Muscle of leg (tissue), 11 donors: ENCODE results near the gene F8. TPM values are rescaled to one million over a fixed set of nuclear protein-coding genes. Genes with fewer than 3 reads are reported as not detected.
"Not testable (repeated sequence)": the region's sequence is repeated elsewhere in the genome, so short reads cannot be mapped to it uniquely, and the experiment has no call there.

Experiments
- DNase-seq: peaks from one replicate; pipeline ENCODE4 v3.0.0; 2013
- H3K27ac ChIP-seq: one replicate; pipeline ENCODE4 v1.5.1; 2013; ENCODE audit warnings: mild to moderate bottlenecking, low read length, control low read depth
- H3K27me3 ChIP-seq: one replicate; pipeline ENCODE4 v1.6.1; 2013; ENCODE audit warnings: low read length; ENCODE audit not compliant: control insufficient read depth, insufficient read depth
- H3K36me3 ChIP-seq: one replicate; pipeline ENCODE4 v1.6.1; 2013; ENCODE audit warnings: low read length; ENCODE audit not compliant: control insufficient read depth, insufficient read depth
- H3K4me1 ChIP-seq: one replicate; pipeline ENCODE4 v1.6.1; 2013; ENCODE audit warnings: low read length; ENCODE audit not compliant: control insufficient read depth, insufficient read depth
- H3K4me3 ChIP-seq: one replicate; pipeline ENCODE4 v1.5.1; 2013; ENCODE audit warnings: low read length, control low read depth
- H3K9me3 ChIP-seq: replicated peaks from 2 replicates; pipeline ENCODE4 v1.6.1; 2013; ENCODE audit warnings: low read depth, low read length; ENCODE audit not compliant: control insufficient read depth
- WGBS: methylation state at CpG from one replicate; pipeline ENCODE4 v1.1.5; 2013; ENCODE audit warnings: missing lambda C conversion rate; ENCODE audit not compliant: insufficient coverage; 5-methylcytosine and 5-hydroxymethylcytosine counted together
- polyA plus RNA-seq, 8 donors: library from polyadenylated mRNA; unstranded; fragments of 120-200 nt; gene quantifications; one replicate each; pipeline versions ENCODE4 v1.2.1 to v1.2.3, GENCODE V29; 2013; ENCODE audit warnings: inconsistent platforms in 1 of 8, low replicate concordance in 1 of 8; ENCODE audit not compliant: insufficient read length in 8 of 8, insufficient read depth in 1 of 8
- total RNA-seq: library from RNA; stranded (reverse); fragments of 120-200 nt; gene quantifications from one replicate; pipeline ENCODE4 v1.2.4, GENCODE V29; 2013

F8 gene
- total and polyA plus RNA-seq, 9 donors, result 3.6 to 7.0 (median 5.0) TPM

DNA sequence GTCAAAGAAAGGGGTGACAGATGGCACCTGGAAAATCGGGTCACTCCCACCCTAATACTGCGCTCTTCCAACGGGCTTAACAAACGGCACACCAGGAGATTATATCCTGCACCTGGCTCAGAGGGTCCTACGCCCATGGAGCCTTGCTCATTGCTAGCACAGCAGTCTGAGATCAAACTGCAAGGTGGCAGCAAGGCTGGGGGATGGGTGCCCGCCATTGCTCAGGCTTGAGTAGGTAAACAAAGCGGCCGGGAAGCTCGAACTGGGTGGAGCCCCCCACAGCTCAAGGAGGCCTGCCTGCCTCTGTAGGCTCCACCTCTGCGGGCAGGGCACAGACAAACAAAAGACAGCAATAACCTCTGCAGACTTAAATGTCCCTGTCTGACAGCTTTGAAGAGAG, 83.3 kb downstream of the F8 start:
- not testable (repeated sequence) for H3K4me1 ChIP-seq, DNase-seq, H3K27ac ChIP-seq, H3K36me3 ChIP-seq, H3K9me3 ChIP-seq, H3K4me3 ChIP-seq, H3K27me3 ChIP-seq
- 91% methylated on average over 4 of the region's 10 CpGs for WGBS

DNA sequence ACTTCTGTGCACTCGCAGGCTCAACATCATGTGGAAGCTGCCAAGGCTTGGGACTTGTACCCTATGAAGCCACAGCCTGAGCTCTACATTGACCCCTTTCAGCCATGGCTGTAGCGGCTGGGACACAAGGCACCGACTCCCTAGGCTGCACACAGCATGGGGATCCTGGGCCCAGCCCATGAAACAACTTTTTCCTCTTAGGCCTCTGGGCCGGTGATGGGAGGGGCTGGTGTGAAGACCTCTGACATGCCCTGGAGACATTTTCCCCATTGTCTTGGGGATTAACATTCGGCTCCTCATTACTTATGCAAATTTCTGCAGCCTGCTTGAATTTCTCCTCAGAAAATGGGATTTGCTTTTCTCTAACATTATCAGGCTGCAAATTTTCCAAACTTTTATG, 97.8 kb downstream of the F8 start:
- H3K4me1 ChIP-seq, H3K9me3 ChIP-seq, H3K27ac ChIP-seq, H3K27me3 ChIP-seq, H3K4me3 ChIP-seq, H3K36me3 ChIP-seq, DNase-seq: not testable (repeated sequence)
- 63% methylated on average over 3 of the region's 5 CpGs for WGBS

DNA sequence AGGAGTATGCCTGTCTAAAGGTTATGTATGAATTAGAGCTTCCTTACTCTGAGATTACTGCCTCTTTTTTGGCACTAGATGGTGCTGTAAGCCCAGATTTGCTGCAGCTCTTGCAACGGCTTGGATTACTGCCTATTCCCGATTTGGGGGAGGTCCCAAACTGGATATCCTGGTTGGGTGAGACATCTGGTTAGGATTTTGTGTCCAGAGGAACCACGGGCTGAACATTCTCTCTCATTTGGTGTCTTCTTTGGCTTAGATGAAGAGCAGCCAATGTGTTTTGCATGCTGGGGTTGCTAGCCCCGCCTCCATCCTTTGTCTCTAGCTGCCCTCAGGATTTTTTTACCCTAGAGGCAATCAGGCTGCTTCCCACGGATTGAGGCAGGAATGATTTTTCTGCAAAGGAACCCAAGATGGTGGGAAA, 104.5 kb downstream of the F8 start:
- DNase-seq, result peak; percentile 88
- Histone ChIP-seq H3K4me3 (no peak overlapping the region), H3K36me3 (no peaks in the 10 kb centered on the region), H3K9me3 (no peaks in the 10 kb centered on the region), H3K27ac (no peak overlapping the region), H3K4me1 (peaks cover 2% of the 10 kb centered on the region), H3K27me3 (no peaks in the 10 kb centered on the region)
- 15% methylated on average over 5 of the region's 5 CpGs for WGBS

DNA sequence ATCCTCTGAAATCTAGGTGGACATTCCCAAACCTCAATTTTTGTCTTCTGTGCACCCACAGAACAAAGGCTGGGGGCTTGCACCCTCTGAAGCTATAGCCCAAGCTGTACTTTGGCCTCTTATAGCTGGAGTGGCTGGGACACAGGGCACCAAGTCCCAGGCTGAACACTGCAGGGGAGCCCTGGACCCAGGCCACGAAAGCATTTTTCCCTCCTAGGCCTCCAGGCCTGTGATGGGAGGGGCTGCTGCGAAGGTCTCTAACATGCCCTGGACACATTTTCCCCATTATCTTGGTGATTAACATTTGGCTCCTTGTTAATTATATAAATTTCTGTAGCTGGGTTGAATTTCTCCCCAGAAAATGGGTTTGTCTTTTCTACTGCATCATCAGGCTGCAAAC, 108.5 kb downstream of the F8 start:
- WGBS, result 20% methylated on average over 1 of the region's 2 CpGs
- no peaks in the 10 kb centered on the region for H3K36me3 ChIP-seq
- H3K9me3 ChIP-seq, result peaks cover 5% of the 10 kb centered on the region
- H3K27ac ChIP-seq, result no peak overlapping the region
- H3K4me3 ChIP-seq, result no peak overlapping the region
- H3K27me3 ChIP-seq, result no peaks in the 10 kb centered on the region
- peaks cover 2% of the 10 kb centered on the region for H3K4me1 ChIP-seq
- no peak for DNase-seq

DNA sequence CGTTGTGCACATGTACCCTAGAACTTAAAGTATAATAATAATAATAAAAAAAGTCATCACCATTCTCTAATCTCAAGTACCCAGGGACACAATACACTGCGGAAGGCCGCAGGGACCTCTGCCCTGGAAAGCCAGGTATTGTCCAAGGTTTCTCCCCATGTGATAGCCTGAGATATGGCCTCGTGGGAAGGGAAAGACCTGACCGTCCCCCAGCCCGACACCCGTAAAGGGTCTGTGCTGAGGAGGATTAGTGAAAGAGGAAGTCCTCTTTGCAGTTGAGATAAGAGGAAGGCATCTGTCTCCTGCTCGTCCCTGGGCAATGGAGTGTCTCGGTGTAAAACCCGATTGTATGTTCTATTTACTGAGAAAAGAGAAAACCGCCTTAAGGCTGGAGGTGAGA, 112.0 kb downstream of the F8 start:
- DNase-seq, H3K9me3 ChIP-seq, H3K27ac ChIP-seq, H3K27me3 ChIP-seq, H3K4me3 ChIP-seq, H3K4me1 ChIP-seq, H3K36me3 ChIP-seq: not testable (repeated sequence)
- 65% methylated on average over 3 of the region's 11 CpGs for WGBS

DNA sequence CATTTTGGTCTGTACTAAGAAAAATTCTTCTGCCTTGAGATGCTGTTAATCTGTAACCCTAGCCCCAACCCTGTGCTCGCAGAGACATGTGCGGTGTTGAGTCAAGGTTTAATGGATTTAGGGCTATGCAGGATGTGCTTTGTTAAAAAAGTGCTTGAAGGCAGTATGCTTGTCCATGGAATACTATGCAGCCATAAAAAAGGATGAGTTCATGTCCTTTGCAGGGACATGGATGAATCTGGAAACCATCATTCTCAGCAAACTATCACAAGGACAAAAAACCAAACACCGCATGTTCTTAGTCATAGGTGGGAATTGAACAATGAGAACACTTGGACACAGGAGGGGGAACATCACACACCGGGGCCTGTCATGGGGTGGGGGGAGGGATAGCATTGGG, 112.5 kb downstream of the F8 start:
- H3K4me1 ChIP-seq, H3K4me3 ChIP-seq, H3K27ac ChIP-seq, H3K27me3 ChIP-seq, H3K9me3 ChIP-seq, DNase-seq, H3K36me3 ChIP-seq: not testable (repeated sequence)
- WGBS, result 88% methylated on average over 1 of the region's 4 CpGs

DNA sequence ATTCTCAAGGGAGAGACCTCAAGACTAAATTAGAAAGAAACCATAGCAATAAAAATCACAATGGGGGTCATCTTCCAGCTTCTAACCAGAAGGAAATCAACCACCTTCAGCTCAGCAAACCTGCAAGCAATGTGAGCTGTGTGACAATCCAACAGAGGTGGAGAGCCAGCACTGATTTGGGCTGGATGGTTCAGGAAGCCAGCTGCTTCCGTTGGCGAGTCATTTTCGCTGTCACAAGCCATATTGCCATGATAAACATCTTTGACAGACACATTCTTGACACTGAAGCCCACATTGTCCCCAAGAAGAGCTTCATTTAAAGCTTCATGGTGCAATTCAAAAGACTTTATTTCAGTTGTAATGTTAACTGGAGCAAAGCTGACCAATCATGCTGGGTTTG, 113.7 kb downstream of the F8 start:
- Histone ChIP-seq H3K27ac (no peak overlapping the region), H3K4me3 (no peak overlapping the region), H3K27me3 (no peaks in the 10 kb centered on the region), H3K36me3 (no peaks in the 10 kb centered on the region), H3K9me3 (peaks cover 5% of the 10 kb centered on the region), H3K4me1 (no peaks in the 10 kb centered on the region)
- DNase-seq, result no peak
- no CpG with 5 or more reads among the region's 3 CpGs for WGBS

DNA sequence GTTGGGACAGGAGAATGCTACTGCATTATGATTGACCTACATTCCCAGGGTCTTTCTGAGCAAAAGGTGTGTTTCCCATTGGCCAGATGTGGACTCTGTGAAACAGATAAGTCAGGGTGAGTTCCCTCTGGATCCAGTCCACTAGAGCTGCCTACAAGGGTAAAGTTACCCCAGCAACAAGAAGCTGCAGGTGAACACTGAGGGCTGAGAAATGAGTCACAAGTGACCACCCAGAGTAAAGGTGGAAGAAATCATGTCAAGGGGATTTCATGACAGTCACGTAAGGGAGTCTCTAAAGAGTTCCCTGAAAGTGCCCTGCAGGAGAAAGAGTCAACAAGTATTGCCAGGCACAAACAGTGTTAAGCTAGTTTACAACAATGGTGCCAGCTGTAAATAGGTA, 120.1 kb downstream of the F8 start:
- H3K36me3 ChIP-seq, result no peaks in the 10 kb centered on the region
- no peaks in the 10 kb centered on the region for H3K27me3 ChIP-seq
- no peaks in the 10 kb centered on the region for H3K9me3 ChIP-seq
- H3K4me3 ChIP-seq, result no peak overlapping the region
- DNase-seq, result no peak
- WGBS, result 80% methylated on average over 1 of the region's 1 CpG
- no peaks in the 10 kb centered on the region for H3K4me1 ChIP-seq
- no peak overlapping the region for H3K27ac ChIP-seq

DNA sequence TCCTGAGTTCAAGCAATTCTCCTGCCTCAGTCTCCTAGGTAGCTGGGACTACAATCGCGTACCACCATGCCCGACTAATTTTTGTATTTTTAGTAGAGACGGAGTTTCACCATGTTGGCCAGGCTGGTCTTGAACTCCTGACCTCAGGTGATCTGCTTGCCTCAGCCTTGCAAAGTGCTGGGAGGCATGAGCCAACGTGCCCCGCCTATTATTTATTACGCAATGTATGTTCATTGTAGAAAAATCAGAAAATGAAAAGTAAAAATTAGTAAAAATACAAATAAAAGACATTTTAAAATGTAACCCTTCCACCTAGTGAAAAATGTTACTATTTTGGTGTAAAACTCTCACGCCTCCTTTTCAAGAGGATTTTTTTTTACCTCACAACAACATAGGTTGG, 122.2 kb downstream of the F8 start:
- Histone ChIP-seq H3K36me3 (no peaks in the 10 kb centered on the region), H3K4me1 (no peaks in the 10 kb centered on the region), H3K9me3 (no peaks in the 10 kb centered on the region), H3K27me3 (no peaks in the 10 kb centered on the region), H3K27ac (no peak overlapping the region), H3K4me3 (no peak overlapping the region)
- DNase-seq, result no peak
- 78% methylated on average over 4 of the region's 8 CpGs for WGBS

DNA sequence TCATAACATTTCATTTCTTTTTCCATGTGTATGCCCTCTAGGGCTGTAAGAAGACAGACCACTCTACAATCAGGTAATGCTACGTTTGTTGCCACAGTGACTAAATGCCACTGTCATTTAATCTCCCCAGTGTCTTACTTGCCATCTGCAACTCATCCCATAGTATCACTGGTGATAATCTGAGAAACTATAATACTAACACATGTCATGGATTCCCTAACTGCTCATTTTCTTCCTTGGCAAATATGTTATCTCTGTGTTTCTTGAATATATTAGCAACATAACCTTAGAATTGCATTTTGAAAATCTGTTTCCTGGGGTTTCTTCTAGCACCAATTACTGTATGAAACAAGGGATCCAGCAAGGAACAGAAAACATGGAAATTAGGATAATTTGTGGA, 130.2 kb downstream of the F8 start:
- Histone ChIP-seq H3K27ac (no peak overlapping the region), H3K9me3 (no peaks in the 10 kb centered on the region), H3K36me3 (no peaks in the 10 kb centered on the region), H3K4me1 (no peaks in the 10 kb centered on the region), H3K4me3 (no peak overlapping the region), H3K27me3 (no peaks in the 10 kb centered on the region)
- no CpG with 5 or more reads among the region's 1 CpG for WGBS
- DNase-seq, result no peak

DNA sequence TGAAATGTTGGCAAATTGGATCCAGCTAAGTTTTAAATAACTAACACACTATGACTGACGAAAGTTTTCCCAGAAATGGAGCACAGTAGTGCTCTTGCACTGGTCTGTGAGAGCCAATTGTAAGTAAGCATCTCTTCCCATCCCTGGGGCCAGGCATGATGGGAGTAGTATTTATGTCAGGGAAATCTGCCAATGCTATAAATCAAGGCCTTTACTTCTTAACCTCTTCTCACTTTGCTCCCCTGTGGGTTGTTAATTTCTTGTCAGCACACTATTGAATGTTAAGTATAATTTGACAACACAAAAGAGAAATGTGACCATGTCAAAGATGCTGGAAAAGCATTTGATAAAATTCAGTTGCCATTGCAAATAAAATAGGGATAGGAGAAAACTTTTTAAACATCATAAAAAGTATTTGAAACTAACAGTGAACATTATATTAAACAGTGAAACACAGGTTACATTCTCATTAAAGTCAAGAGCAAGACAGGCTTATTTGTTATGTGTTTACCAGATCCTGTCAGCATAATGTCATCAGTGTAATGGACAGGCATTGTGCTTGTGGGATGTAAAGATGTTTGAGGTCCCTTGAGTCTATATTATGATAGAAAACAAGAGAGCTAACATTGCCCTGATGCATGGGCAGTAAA, 131.4 kb downstream of the F8 start:
- no peak overlapping the region for H3K4me3 ChIP-seq
- no peak overlapping the region for H3K27ac ChIP-seq
- peak; percentile 22 for DNase-seq
- no CpG with 5 or more reads among the region's 1 CpG for WGBS
- no peaks in the 10 kb centered on the region for H3K9me3 ChIP-seq
- H3K36me3 ChIP-seq, result no peaks in the 10 kb centered on the region
- no peaks in the 10 kb centered on the region for H3K27me3 ChIP-seq
- H3K4me1 ChIP-seq, result no peaks in the 10 kb centered on the region
